LNCaP clone FGC (cell line): ENCODE measurements around the gene TPT1.

Experiments used
- DNase-seq: peaks from one replicate; pipeline ENCODE4 v3.0.0-alpha.2; 2011; ENCODE audit warnings: low read depth
- H3K4me3 ChIP-seq: 2 replicates; pipeline ENCODE4 v1.5.1; 2011; ENCODE audit warnings: mild to moderate bottlenecking, low read depth, low read length, control low read depth
- CTCF ChIP-seq: IDR thresholded peaks from 2 replicates; pipeline ENCODE4 v1.5.1; 2012; ENCODE audit warnings: mild to moderate bottlenecking; ENCODE audit not compliant: control insufficient read depth, insufficient read depth; ENCODE audit errors: extremely low read depth

The TPT1 gene

DNA sequence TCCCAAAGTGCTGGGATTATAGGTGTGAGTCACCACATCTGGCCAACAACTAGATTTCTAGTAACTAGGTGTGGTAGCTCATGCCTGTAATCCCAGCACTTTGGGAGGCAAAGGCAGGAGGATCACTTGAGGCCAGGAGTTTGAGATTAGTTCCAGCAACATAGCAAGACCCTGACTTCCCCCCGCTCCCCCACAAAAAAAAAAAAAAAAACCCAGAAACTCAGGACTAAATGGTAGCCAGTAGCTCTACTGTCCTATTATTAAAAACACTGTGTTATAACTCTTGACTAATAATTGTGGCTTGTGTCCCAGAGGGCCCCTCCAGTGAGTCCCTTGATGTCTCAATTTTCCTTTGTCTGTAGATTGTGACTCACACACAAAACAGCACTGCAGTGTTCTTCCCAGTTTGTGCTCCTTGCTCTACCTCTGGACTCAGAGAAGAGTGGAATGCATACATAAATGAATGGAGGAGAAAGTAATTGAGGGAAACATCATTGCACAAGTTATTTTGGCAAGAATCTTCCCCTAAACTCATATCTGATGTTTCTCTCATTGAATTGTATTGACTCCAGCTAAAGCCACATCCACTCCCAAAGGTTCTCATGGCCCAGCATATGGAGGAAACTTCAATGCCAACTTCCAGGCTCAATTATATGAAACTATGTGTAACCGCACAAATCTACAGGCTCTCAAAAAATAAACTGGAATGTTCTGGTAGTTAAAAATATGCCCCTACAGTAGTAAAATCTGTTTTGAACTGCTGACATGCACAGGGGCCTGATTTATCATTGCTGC lies 8.8 kb downstream of the TPT1 start:
- TF ChIP-seq CTCF = no peak
- H3K4me3 ChIP-seq = no peak overlapping the region
- DNase-seq = no peak

DNA sequence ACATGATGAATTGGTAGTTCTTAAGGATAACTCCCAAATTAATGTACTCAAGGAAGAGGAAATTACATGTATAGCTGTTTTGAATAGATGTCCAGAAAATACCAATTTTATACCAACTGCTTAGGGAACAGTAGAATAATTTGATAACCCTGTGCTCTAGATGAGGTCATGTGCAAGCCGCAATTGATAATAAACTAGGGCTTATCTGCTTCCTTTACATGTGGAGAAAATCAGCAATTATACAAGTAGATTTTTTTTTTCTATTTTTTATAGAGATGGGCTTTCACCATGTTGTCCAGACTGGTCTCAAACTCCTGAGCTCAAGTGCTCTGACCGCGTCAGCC lies 9.3 kb downstream of the TPT1 start:
- H3K4me3 ChIP-seq = no peak overlapping the region
- no peak for TF ChIP-seq CTCF
- no peak for DNase-seq

- DNase-seq = no peak
- TF ChIP-seq CTCF = no peak
- H3K4me3 ChIP-seq = no peak overlapping the region
Measured at GRCh38 chr13:45331123-45331619, 9.8 kb downstream of the TPT1 start.

- no peak for TF ChIP-seq CTCF
- H3K4me3 ChIP-seq = no peak overlapping the region
- no peak for DNase-seq
Measured at GRCh38 chr13:45328661-45329111, 12.3 kb downstream of the TPT1 start.

GRCh38 chr13:45327253-45327955 lies 13.6 kb downstream of the TPT1 start:
- no peak for DNase-seq
- no peak for TF ChIP-seq CTCF
- H3K4me3 ChIP-seq = no peak overlapping the region

DNA sequence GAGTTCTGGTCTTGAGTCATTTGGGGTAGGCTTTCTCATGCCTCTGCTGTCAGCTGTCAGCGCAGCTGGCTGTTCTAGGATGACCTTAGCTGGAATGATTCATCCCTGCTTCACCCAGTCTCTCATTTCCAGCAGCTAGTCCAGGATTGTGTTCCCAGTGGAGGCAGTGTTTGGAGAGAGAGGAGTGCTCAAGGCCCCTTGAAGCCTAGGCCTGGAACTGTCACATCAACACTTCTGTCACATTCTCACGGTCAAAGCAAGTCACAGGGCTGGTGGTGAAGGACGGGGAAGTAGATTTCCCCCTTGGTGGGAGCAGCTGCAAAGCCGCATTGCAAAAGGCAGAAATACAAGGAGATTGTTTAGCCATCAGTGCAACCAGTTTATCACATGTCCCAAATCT lies 15.2 kb downstream of the TPT1 start:
- H3K4me3 ChIP-seq = no peak overlapping the region
- DNase-seq = no peak
- TF ChIP-seq CTCF = no peak
